Measurements from ENCODE around the gene FGFRL1. TPM values are rescaled to one million over a fixed set of nuclear protein-coding genes. Genes with fewer than 3 reads are reported as not detected.

The FGFRL1 gene
- total and polyA plus RNA-seq, 2 experiments from 2014 or later, result 22.9 to 40.7 TPM

- Histone ChIP-seq H3K9me3 (ENCODE audit: low read depth) (no peaks in the 10 kb centered on the region), H3K27me3 (peaks cover 49% of the 10 kb centered on the region), H3K36me3 (no peaks in the 10 kb centered on the region), H3K4me1 (ENCODE audit: low read depth) (no peaks in the 10 kb centered on the region), H3K4me3 (no peak overlapping the region), H3K27ac (no peak overlapping the region)
- TF ChIP-seq CTCF (IDR thresholded peaks at IDR 0.05; ENCODE audit: low read depth, low read length), result no peak
- DNase-seq (ENCODE audit: low read depth in 1 of 2, low spot score in 1 of 2), result no peak
Observed at GRCh38 chr4:1069394-1069793, 58.0 kb downstream of the FGFRL1 start.

GRCh38 chr4:1072830-1073446 lies 61.5 kb downstream of the FGFRL1 start:
- DNase-seq (ENCODE audit: low read depth in 1 of 2, low spot score in 1 of 2), result peak; percentile 57 to 72
- no peak overlapping the region for H3K4me3 ChIP-seq
- H3K9me3 ChIP-seq (ENCODE audit: low read depth), result no peaks in the 10 kb centered on the region

GRCh38 chr4:1074077-1074476 lies 62.7 kb downstream of the FGFRL1 start:
- H3K4me3 ChIP-seq, result no peak overlapping the region
- no peak for TF ChIP-seq CTCF (IDR thresholded peaks at IDR 0.05; ENCODE audit: low read depth, low read length)
- H3K9me3 ChIP-seq (ENCODE audit: low read depth), result no peaks in the 10 kb centered on the region
- no peak overlapping the region for H3K27ac ChIP-seq
- peaks cover 17% of the 10 kb centered on the region for H3K27me3 ChIP-seq
- DNase-seq (ENCODE audit: low read depth in 1 of 2, low spot score in 1 of 2), result no peak
- no peaks in the 10 kb centered on the region for H3K4me1 ChIP-seq (ENCODE audit: low read depth)
- no peaks in the 10 kb centered on the region for H3K36me3 ChIP-seq

More at GRCh38 chr4:1072830-1073446, 61.5 kb downstream of the FGFRL1 start:
- no peaks in the 10 kb centered on the region for H3K36me3 ChIP-seq
- peak; percentile 89 for TF ChIP-seq CTCF (IDR thresholded peaks at IDR 0.05; ENCODE audit: low read depth, low read length)
- no peak overlapping the region for H3K27ac ChIP-seq
- no peaks in the 10 kb centered on the region for H3K4me1 ChIP-seq (ENCODE audit: low read depth)
- H3K27me3 ChIP-seq, result peaks cover 21% of the 10 kb centered on the region

GRCh38 chr4:1075225-1075624 lies 63.8 kb downstream of the FGFRL1 start:
- no peak overlapping the region for H3K27ac ChIP-seq
- H3K27me3 ChIP-seq, result peaks cover 16% of the 10 kb centered on the region
- no peak for TF ChIP-seq CTCF (IDR thresholded peaks at IDR 0.05; ENCODE audit: low read depth, low read length)
- no peaks in the 10 kb centered on the region for H3K9me3 ChIP-seq (ENCODE audit: low read depth)
- H3K36me3 ChIP-seq, result no peaks in the 10 kb centered on the region
- H3K4me1 ChIP-seq (ENCODE audit: low read depth), result no peaks in the 10 kb centered on the region
- no peak overlapping the region for H3K4me3 ChIP-seq
- DNase-seq (ENCODE audit: low read depth in 1 of 2, low spot score in 1 of 2), result no peak

- TF ChIP-seq CTCF (IDR thresholded peaks at IDR 0.05; ENCODE audit: low read depth, low read length), result no peak
Observed at GRCh38 chr4:1075809-1076699, 64.6 kb downstream of the FGFRL1 start.

More at GRCh38 chr4:1075809-1076699, 64.6 kb downstream of the FGFRL1 start:
- Histone ChIP-seq H3K36me3 (no peaks in the 10 kb centered on the region), H3K4me1 (ENCODE audit: low read depth) (no peaks in the 10 kb centered on the region), H3K9me3 (ENCODE audit: low read depth) (no peaks in the 10 kb centered on the region), H3K27me3 (peaks cover 16% of the 10 kb centered on the region), H3K4me3 (no peak overlapping the region), H3K27ac (no peak overlapping the region)
- no peak for DNase-seq (ENCODE audit: low read depth in 1 of 2, low spot score in 1 of 2)

Other genes starting within 250 kb of the FGFRL1 start
- 0.92 and 1.8 TPM in 2 replicates for gene CPLX1, start 185.5 kb upstream of the FGFRL1 start, total RNA-seq
- gene CPLX1, start 185.5 kb upstream of the FGFRL1 start, polyA plus RNA-seq, result 0.79 TPM in 1 of 2 replicates, not detected in the other
- 88.6 and 144 TPM in 2 replicates for gene GAK, start 79.3 kb upstream of the FGFRL1 start, total RNA-seq
- 59.8 and 63.8 TPM in 2 replicates for gene GAK, start 79.3 kb upstream of the FGFRL1 start, polyA plus RNA-seq
- gene TMEM175, start 79.2 kb upstream of the FGFRL1 start, total RNA-seq, result 31.6 and 36.4 TPM in 2 replicates
- 28.3 and 35.1 TPM in 2 replicates for gene TMEM175, start 79.2 kb upstream of the FGFRL1 start, polyA plus RNA-seq
- 15.9 and 17.1 TPM in 2 replicates for gene DGKQ, start 38.1 kb upstream of the FGFRL1 start, total RNA-seq
- gene DGKQ, start 38.1 kb upstream of the FGFRL1 start, polyA plus RNA-seq, result 13.5 and 15.1 TPM in 2 replicates
- gene IDUA, start 24.6 kb upstream of the FGFRL1 start, total RNA-seq, result 13.0 and 14.9 TPM in 2 replicates
- gene IDUA, start 24.6 kb upstream of the FGFRL1 start, polyA plus RNA-seq, result 29.9 and 34.0 TPM in 2 replicates
- 0.25 and 0.77 TPM in 2 replicates for gene SLC26A1, start 18.2 kb upstream of the FGFRL1 start, total RNA-seq
- gene SLC26A1, start 18.2 kb upstream of the FGFRL1 start, polyA plus RNA-seq, result 2.8 and 6.3 TPM in 2 replicates
- 0.11 and 0.80 TPM in 2 replicates for gene RNF212, start 101.9 kb downstream of the FGFRL1 start, total RNA-seq
- gene RNF212, start 101.9 kb downstream of the FGFRL1 start, polyA plus RNA-seq, result 1.7 and 7.1 TPM in 2 replicates
- gene SPON2, start 161.0 kb downstream of the FGFRL1 start, total RNA-seq, result 0.12 and 0.42 TPM in 2 replicates
- 0.98 and 1.2 TPM in 2 replicates for gene SPON2, start 161.0 kb downstream of the FGFRL1 start, polyA plus RNA-seq
- gene CTBP1, start 237.5 kb downstream of the FGFRL1 start, total RNA-seq, result 321 and 431 TPM in 2 replicates
- gene CTBP1, start 237.5 kb downstream of the FGFRL1 start, polyA plus RNA-seq, result 152 and 174 TPM in 2 replicates